NCI-H748 (cell line): ENCODE measurements around the gene IL6ST.
A peak's percentile ranks its signal among the peaks of the same experiment; 100 is the strongest.

Experiments used
- DNase-seq: peaks from one replicate; lab custom pipeline; 2025; ENCODE audit not compliant: unreplicated experiment; lab: John Stamatoyannopoulos, UW

The IL6ST gene

DNA sequence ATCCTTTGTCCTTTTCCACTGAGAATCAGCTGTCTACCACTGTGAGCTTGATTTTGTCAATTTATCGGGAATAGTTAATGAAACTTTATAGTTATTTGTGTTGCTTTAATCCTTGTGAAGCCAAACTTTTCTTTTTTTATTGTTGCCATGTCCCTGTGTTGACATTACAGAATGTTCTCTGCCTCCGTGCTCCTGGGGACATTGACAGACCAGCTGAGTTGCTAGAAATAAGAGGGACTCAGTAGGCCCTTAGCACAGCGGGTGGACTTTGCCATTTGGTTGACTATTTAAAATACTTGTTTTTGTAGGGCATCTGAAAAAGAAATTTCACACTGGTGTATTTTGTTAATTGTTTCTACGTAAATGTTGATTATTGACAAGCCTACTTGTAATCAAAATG, 73.1 kb downstream of the IL6ST start:
- no peak for DNase-seq

DNA sequence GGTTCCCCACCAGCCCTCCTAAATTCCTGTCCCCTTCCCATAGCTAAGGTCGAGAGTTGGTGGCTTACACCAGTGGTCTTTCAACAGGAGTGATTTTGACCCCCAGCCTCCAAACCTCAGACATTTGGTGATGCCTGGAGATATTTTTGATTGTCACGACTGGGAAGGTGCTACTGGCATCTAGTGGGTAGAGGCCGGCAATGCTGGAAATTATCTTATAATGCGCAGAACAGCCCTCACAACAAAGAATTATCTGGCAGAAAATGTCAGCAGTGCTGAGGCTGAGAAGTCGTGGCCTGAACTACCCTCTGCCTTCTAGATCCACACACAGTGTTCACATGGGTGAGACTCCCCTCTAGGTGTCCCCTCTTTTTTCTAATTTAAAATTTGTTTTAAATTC, 74.0 kb downstream of the IL6ST start:
- peak; percentile 28 for DNase-seq

DNA sequence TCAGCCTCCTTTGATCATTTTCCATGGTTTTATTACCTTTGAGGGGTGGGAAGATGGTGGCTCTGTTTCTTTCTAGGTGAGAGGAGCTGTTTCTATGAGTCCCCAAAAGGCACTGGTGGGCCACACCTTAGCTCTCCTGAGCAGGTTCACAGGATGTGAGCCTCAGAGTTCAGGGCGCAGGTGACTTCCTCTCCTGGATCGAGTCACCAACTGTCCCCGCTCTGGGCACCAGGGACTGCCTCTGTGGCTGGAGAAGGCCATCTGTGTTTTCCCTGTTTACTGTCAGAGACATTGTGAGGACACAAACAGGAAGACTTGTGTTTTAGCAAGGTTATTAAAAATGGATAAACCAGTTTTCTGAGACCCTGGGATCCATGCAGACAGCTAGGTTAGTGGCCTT, 75.1 kb downstream of the IL6ST start:
- no peak for DNase-seq

DNA sequence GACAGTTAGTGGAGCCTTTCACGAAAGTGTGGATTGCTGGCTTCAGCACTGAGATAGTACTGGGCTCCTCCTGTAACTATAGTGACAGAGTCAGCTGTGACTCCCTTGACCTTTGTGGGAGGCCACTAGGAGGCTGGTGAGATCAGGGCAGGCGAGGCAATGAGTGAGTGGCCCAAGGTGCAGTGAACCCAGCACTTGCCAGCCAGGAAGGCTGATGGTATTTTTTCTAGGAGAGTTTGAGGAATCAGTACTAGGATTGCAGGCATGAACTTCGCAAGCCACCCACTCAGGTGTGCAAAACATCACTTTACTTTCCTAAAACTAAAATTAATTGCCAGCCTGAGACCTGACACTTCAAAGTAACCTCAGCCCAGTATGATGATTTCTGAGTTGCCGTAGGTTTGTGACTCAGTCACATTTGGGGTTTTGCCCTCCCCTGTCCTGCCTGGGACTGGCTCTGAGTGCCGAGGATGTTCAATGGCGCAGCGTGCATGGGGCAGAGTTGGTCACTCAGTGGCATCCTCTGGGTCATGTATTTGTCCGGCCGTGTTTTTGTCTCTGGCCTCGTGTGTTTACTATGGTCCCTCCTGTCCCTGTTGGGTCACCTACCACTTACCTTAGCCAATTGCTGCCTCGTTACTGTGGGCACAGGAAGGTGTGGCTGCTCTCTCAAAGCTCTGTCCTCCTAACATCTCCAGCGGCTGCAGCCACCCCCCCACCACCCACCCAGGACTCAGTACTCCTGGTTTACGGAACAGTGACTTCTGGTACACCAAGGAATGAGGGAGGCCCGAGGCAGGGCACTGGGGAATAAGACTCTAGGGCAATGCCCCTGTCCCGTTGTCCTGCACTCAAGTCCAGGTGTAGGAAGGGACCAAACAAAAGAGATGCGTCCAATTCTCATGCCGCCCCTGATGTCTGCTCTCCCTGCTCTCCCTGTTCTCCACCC, 76.4 kb downstream of the IL6ST start:
- DNase-seq: no peak

DNA sequence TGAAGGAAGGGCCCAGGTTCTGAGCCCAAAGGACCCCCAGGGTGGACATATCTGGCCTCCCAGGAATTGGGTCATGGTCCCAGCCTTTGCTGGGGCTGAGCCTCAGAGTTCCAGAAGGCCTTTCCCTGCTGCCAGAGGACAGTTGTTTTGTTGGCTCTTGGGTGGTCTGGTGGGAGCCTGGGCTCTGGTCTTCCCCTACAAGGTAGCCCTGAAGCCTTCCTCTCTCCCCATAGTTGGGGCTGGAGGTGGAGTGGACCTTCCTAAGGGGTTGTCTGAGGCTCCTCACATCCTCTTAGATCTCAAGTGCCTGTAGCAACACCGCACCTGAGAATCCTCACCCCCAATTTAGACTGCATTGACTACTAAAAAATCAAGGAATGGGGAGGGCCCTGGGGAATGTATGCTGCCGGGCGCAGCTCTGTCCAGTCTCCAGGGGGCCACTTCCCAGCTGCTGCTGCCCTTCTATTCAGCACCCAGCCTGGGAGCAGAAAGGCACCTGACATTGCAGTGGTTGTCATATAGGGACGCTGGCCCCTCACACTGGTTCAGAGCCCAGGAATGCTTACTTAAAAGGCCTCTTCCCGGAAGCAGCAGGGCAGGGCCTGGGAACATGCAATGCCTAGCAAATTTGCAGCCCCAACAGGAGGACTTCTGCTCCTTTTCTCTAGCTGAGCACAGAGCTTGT, 77.2 kb downstream of the IL6ST start:
- no peak for DNase-seq

DNA sequence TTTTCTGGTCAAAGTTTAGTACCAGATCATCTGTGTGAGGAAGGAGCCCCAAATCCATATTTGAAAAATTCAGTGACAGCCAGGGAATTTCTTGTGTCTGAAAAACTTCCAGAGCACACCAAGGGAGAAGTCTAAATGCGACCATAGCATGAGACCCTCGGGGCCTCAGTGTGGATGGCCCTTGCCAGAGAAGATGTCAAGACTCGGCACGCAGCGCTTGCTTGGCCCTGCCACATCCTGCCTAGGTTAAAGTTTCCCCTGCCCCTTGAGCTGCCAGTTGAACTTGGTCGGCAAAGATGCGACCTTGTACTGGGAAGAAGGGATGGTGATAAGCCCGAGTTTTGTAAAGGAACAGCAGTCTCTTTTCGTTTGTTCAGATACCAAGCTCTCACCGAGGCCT, 77.8 kb downstream of the IL6ST start:
- DNase-seq: no peak

DNA sequence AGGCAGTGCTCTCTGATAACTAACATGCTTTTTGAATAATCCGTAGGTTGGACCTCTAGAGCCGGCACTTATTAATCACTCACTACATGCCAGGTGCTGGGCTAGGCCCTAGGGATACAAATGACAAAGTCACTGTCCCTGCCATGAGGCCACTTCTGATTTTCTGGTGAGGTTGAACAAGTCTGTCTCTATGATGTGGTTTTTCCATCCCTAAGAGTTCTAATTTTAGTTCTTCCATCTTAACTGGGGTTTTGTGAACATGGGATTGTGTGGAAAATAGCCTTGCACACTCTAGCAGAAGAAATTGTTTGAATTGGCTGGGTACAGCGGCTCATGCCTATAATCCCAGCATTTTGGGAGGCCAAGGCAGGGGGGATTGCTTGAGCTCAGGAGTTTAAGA, 79.0 kb downstream of the IL6ST start:
- no peak for DNase-seq

DNA sequence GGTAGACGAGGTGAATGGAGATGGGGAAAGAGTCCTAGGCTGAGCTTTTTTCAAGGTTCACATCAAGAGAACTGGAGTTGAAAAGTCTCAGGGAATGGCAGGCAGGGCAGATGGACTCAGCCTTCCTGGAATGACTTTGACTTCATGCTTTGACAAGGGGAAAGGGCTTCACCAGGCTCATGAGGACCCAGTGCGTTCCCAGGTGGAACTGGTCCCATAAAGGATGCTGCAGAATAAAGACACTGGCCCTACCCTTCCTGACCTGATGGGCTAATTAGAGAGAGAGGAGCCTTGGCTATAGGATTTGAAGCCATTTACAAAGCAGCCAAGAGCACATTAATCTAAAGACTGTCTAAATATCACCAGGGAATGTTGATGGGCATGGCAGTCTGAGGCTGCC, 79.8 kb downstream of the IL6ST start:
- DNase-seq: no peak

DNA sequence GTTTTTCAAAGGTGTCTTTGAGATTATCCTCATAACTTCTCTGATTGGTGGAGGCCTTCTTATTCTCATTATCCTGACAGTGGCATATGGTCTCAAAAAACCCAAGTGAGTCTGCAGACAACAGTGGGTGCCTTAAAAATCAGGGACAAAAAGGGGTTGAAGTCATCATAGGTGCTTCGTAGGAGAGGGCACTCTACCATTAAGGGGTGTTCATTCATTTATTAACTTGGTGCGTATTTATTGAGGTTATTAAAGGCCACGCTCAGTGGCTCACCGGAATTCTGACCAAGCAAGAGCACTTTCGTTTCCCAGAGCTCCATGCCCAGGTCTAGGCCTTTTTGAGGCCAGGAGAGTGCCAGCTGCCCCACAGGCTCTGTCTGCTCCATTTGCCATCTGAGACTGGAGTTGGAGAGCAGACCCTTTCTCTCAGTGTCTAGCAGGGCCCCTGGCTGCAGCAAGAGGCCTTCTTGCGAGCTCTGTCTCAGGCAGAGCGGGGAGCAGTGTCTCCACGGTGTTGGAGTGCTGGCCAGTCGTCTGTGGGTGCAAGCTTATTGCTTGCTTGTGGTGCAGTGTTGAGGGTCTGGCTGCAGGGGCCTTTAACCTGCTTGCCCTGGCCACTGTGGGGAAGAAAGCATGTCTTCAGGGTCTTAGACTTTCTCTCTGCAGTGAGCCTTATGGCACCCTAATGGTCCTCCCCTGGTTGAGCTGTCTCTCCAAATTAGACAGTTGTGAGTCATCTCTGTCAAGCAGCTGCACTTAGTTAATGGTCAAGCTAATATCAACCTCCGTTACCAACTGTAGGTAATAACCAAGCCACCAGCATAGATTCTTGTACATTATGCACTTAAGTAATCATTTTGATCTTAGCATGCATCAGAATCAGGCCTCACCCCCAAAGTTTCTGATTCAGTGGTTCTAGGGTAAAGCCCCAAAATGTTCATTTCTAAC, 81.0 kb downstream of the IL6ST start:
- DNase-seq: no peak

DNA sequence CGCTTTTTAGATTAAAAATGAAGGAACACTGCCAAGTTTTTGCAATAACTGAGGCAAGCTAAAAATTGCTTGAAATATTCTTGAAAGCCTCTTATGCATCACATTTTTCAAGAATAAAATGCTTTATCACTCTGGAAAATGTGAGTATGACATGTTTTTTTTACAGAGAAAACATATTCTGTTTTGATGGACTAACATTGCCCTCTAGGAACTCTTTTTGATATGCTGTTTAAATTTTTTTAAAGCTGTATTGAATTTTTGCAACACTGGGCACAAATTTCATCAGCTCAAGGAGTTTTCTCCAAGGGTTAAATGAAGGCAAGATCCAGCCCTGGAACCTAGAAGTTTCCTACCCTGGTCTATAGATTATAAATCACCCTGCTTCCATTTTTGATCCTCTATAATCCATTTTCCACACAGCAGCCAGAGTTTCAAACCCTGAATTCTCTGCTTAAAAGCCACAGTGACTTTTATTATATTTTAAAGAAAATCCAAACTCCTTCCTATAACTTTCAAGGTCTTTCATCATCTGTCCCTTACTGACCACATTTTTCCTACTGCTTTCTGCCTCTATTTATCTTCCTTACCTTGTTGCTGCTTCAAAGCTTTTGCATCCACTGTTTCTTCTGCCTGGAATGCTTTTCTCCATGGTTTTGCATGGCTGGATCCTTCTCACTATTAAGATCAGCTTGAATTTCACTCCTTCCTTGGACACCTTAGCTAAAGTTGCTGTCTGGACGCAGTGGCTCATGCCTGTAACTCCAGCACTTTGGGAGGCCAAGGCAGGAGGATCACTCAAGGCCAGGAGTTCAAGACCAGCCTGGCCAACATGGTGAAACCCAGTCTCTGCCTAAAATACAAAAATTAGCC, 82.7 kb downstream of the IL6ST start:
- DNase-seq: no peak

DNA sequence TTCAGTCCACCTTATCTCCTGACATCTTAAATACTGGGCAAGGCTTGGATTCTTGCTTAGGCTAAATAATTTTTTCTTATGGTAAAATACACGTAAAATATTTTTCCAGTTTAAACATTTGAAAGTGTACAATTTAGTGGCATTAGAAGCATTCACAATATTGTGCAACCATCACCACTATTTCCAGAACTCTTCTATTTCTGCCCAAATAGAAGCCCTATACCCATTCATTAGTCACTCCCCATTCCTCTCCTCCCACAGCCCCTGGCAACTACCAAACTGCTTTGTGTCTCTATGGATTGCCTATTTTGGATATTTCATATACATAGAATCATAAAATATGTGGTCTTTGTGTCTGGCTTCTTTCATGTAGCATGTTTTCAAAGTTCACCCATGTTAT, 86.0 kb downstream of the IL6ST start:
- no peak for DNase-seq

DNA sequence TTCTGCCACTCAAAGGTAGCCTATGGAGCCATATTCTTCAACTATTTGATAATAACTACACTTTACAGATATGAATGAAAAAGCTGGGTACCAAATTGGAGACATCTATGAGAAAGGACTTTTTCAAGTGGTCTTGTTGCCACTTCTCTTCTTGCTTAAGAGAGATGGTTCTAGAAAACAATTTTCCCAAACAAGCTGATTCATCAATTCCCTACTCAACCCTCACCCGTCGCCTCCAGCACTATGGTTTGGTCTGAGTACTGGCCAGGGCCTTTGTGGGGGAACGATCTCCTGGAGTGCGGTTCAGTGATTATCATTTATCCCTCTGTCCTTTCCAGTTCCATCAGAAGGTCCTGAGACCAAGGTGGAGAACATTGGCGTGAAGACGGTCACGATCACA, 86.8 kb downstream of the IL6ST start:
- DNase-seq: no peak

DNA sequence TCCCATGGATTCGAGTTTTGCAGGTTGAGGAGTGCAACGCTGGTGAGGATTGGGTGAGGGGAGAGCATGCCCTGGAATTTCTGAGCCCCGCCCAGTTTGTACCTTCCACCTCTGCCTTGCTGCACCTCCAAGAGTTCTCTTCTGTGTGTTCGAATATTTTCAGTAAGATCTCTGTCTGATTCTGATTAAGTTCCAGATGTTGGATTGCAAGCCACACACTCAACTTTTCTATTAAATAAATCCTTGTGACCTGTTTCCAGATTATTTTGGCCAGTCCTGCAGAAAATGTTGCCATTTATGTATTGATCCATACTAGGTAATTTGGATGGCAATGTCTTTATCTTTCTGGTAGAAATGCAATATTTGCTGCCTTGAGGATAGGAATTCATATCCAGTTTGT, 89.5 kb downstream of the IL6ST start:
- no peak for DNase-seq

DNA sequence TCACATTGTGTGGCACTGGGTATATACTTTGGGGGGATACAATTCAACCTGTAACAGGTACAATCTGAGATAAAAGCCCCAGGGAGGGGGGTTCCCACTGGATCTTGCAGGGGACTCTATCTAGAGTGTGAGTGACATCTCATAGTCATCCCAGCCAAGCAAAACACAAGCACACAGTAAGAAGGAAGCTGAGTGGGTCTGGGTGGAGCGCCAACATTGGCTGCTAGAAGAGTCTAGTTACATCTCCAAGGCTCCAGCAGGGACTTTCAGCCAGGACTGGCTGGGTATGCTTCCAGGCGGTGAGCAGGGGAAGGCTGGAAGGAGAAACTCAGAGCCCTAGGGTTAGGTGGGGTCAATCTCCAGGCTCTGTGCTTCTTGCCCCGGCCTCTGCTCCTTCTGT, 90.6 kb downstream of the IL6ST start:
- DNase-seq: no peak

DNA sequence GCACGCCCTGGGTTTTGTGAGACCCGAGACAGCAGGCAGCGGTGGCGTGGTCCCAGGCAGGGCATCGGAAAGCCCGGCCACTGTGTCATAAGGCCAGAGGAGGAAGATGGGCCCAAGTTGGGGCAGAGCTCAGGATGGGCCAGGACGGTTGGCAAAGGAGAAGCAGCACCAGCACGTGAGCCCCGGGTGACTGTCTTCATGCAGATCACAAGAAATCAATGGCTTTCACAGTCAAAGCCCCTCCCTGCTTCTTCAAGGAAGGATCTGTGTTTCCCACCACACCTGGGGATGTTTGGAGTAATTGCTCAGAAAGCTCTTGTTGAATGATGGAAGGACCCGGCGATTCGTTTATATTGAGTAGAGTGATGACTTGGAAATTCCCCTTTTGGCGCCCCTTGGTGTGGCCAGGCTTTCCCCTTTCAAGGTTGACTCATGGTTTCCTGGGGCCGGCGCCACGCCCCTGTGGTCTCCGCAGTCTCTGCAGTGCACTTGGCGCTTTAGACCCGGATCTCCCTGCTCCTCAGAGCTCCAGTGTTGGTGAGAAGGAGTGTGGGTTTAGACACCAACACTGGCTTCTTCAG, 91.6 kb downstream of the IL6ST start:
- DNase-seq: no peak

DNA sequence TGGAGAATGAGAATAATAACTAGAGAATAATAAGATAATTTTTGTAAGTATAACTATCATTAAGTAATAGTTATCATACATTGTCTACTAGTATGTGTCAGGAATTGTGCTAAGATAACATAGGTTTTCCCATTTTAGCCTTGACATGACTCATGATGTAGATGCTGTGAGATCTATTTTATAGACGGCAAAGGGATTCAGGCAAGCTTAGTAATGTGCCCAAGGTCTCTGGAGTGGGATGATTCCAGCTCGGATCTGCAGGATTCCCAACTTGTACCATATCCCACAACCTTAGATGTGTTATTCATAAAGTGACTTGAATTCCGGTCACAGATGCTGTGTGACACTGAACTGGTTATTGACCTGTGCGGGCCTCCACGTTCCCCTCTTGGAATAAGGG, 92.1 kb downstream of the IL6ST start:
- no peak for DNase-seq

DNA sequence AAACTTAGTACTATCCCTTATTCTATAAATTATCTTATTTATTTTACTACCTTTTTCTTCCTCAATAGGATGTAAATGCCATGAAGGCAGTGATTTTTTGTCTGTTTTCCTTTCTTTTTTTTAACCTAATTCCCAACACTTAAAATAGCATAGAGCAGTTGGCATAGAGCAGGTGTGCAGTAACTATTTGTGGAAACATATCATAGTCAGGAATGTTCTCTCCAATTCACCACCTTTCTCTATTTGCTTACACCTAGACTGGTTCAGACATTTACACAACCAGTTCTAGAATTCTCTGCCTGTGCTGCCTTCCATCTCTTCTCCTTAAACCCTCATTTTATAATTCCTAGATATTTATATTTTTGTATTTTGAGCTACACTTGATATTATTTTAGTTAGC, 94.0 kb downstream of the IL6ST start:
- DNase-seq: no peak

DNA sequence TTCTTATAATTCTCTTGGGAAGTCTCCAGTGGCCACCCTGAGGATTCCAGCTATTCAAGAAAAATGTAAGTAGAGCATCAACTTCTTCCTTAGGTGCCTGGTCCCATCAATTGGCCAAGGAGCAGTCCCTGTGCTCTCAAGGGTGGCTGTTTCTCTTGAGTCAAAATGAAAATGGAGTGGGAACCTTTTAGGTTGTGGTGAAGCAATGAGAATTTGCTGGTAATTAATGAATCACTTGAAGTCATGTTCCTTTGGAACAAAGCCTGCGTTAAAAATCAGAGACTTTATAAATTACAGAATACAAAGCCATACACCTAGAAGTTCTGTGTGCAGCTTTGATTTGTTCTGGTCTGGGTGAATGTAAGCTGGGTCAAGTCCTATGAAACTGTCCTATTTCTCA, 94.7 kb downstream of the IL6ST start:
- DNase-seq: no peak

DNA sequence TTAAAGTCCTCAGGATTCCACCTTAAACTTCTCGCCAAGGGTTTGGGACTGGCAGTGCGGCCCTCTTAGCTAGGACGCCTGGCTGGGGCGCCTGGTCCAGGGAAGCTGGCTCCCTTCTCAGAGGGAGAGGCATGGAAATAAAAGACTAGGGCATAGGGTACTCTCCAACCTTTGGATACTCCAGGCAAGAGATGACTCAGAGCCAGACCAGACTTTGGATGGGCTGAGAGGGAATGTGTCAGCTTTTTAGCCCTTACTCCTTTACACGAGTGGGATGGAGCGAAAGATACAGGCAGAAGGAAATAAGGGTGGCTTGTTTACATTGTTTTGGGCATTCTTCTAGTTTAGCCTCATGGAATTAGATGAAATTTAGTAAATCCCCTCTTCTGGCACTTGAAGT, 95.4 kb downstream of the IL6ST start:
- DNase-seq: no peak

DNA sequence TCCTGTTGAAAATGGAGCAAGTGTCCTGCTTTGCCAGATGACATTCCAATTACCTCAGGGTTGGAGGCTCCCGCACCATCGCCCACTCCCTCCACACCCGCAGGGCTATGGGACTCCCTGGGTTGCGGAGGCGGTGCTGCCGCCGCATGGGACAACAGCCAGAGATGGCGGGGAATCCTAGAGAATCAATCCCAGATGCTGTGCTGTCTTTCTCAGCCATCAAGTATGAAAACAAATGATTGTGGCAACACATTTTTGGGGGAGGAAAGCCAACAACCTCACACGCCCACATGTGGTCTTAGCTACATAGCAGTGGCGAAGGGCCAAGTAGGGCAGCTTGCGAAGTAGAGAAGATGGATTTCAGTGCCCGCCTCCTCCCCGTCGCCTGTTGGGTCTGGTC, 96.9 kb downstream of the IL6ST start:
- DNase-seq: no peak
